Keratinocyte (primary cell): ENCODE results near the gene LRRC75B.

Experiments
- EZH2 ChIP-seq: IDR thresholded peaks from one replicate; pipeline ENCODE4 v1.6.1; 2012; ENCODE audit warnings: inconsistent platforms, mild to moderate bottlenecking, low read length, moderate library complexity
- TF ChIP-seq, protein P1 (sequence below), 3 experiments: IDR thresholded peaks in 1 of 3; conservative IDR thresholded peaks in 1 of 3; optimal IDR thresholded peaks in 1 of 3; 2 replicates in 2 of 3; 3 replicates in 1 of 3; pipeline versions ENCODE3 to v1.5.1; 2011; ENCODE audit warnings: low read length in 3 of 3, mild to moderate bottlenecking in 3 of 3, moderate library complexity in 2 of 3, control low read depth in 1 of 3, inconsistent platforms in 1 of 3; ENCODE audit not compliant: insufficient read depth in 2 of 3; ENCODE audit errors: extremely low read depth in 1 of 3

DNA sequence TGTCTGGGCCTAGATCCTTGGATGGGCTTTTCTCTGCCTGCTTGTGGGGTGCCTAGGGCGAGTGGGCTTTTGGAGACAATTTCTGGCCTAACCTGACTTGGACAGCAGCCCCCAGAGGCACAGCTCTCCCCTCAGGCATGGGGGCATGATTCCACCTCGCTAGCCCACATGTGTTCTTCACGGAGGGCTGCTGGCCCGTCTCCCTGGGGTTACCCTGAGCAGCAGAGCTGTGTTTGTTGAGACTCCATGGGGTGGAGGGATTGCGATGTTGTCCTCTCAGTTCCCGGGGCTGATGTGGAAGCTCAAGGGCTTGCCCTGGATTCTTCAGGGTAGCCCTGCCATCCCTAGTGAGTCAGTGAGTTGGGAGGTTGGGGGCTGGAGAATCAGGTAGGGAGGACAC lies 2.4 kb upstream of the LRRC75B start:
- TF ChIP-seq, protein P1, sequence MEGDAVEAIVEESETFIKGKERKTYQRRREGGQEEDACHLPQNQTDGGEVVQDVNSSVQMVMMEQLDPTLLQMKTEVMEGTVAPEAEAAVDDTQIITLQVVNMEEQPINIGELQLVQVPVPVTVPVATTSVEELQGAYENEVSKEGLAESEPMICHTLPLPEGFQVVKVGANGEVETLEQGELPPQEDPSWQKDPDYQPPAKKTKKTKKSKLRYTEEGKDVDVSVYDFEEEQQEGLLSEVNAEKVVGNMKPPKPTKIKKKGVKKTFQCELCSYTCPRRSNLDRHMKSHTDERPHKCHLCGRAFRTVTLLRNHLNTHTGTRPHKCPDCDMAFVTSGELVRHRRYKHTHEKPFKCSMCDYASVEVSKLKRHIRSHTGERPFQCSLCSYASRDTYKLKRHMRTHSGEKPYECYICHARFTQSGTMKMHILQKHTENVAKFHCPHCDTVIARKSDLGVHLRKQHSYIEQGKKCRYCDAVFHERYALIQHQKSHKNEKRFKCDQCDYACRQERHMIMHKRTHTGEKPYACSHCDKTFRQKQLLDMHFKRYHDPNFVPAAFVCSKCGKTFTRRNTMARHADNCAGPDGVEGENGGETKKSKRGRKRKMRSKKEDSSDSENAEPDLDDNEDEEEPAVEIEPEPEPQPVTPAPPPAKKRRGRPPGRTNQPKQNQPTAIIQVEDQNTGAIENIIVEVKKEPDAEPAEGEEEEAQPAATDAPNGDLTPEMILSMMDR (optimal IDR thresholded peaks at IDR 0.05 in 1 of 3, IDR thresholded peaks at IDR 0.05 in 1 of 3, conservative IDR thresholded peaks at IDR 0.05 in 1 of 3; ENCODE audit: extremely low read depth in 1 of 3, insufficient read depth in 2 of 3, low read length in 3 of 3): no peak
- TF ChIP-seq EZH2: no peak
